ENCODE data around the gene MEF2A. TPM values are rescaled to one million over a fixed set of nuclear protein-coding genes. Genes with fewer than 3 reads are reported as not detected.

Gene MEF2A
- total RNA-seq, 1 donor from 2014 or later: 46.3 TPM

DNA sequence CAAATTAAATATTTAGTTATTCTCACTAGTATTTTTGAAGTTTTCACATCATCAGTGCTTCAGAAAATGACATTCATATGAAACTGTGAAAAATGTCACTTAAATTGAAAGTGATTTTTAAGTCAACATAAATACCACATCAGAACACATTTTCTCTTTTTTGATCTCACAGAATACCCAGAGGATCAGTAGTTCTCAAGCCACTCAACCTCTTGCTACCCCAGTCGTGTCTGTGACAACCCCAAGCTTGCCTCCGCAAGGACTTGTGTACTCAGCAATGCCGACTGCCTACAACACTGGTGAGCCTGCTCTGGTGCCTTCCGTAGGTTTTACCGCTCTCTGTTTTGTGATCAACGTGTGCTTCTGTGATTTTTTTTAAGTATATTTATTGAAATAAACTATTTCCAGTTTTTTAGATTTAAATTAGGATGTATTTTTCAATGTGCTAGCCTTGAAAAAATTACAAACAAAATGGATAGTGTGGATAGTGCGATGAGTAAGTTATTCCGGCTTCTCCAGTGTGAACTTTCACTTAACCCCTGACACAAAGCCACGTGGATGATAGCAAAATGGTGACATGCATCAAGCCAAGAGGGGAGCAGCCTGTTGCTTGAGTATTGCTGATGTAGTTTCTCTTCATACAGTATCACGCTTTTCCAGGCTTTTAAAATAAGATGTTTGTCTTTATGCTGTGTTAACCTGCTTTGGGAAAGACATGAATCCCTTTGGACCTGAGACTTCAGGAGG is 140.9 kb downstream of the MEF2A start:
- H3K9ac ChIP-seq (ENCODE audit: low read length): peak overlapping the region; percentile 19
- H3K27ac Mint-ChIP-seq (ENCODE audit: unreplicated experiment): no peak overlapping the region
- H3K4me1 Mint-ChIP-seq (ENCODE audit: low read depth, unreplicated experiment): peaks cover 41% of the 10 kb centered on the region
- no peak overlapping the region for H2AFZ ChIP-seq (ENCODE audit: low read depth, low read length)
- peaks cover 11% of the 10 kb centered on the region for H3K36me3 ChIP-seq (ENCODE audit: insufficient read depth, low read length)
- peaks cover 29% of the 10 kb centered on the region for H3K4me1 ChIP-seq (ENCODE audit: insufficient read depth, low read length)
- H3K9me3 ChIP-seq (ENCODE audit: insufficient read depth, low read depth, low read length): no peaks in the 10 kb centered on the region
- no peak for FAIRE-seq
- H3K4me3 ChIP-seq (ENCODE audit: insufficient read depth, low read depth, low read length): no peak overlapping the region
- TF ChIP-seq, protein P1, sequence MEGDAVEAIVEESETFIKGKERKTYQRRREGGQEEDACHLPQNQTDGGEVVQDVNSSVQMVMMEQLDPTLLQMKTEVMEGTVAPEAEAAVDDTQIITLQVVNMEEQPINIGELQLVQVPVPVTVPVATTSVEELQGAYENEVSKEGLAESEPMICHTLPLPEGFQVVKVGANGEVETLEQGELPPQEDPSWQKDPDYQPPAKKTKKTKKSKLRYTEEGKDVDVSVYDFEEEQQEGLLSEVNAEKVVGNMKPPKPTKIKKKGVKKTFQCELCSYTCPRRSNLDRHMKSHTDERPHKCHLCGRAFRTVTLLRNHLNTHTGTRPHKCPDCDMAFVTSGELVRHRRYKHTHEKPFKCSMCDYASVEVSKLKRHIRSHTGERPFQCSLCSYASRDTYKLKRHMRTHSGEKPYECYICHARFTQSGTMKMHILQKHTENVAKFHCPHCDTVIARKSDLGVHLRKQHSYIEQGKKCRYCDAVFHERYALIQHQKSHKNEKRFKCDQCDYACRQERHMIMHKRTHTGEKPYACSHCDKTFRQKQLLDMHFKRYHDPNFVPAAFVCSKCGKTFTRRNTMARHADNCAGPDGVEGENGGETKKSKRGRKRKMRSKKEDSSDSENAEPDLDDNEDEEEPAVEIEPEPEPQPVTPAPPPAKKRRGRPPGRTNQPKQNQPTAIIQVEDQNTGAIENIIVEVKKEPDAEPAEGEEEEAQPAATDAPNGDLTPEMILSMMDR (IDR thresholded peaks at IDR 0.05; ENCODE audit: insufficient read depth, low read depth, low read length): no peak
- no peak for TF ChIP-seq EZH2 (IDR thresholded peaks at IDR 0.05; ENCODE audit: insufficient read depth, low read length)
- peaks cover 23% of the 10 kb centered on the region for H3K36me3 Mint-ChIP-seq (ENCODE audit: low read depth, unreplicated experiment)
- peak overlapping the region; percentile 23 for H3K4me2 ChIP-seq (ENCODE audit: low read length)
- H3K79me2 ChIP-seq (ENCODE audit: insufficient read depth, low read length): no peaks in the 10 kb centered on the region
- H3K27ac ChIP-seq (ENCODE audit: low read depth, low read length): no peak overlapping the region
- H3K4me3 Mint-ChIP-seq (ENCODE audit: unreplicated experiment): no peak overlapping the region
- H3K27me3 ChIP-seq (ENCODE audit: insufficient read depth, low read length): no peaks in the 10 kb centered on the region
- H3K9me3 Mint-ChIP-seq (ENCODE audit: unreplicated experiment): no peaks in the 10 kb centered on the region
- H4K20me1 ChIP-seq (ENCODE audit: insufficient read depth, low read length): no peaks in the 10 kb centered on the region
- H3K27me3 Mint-ChIP-seq (ENCODE audit: low read depth, unreplicated experiment): no peaks in the 10 kb centered on the region
- DNase-seq (ENCODE audit: low read depth): no peak

DNA sequence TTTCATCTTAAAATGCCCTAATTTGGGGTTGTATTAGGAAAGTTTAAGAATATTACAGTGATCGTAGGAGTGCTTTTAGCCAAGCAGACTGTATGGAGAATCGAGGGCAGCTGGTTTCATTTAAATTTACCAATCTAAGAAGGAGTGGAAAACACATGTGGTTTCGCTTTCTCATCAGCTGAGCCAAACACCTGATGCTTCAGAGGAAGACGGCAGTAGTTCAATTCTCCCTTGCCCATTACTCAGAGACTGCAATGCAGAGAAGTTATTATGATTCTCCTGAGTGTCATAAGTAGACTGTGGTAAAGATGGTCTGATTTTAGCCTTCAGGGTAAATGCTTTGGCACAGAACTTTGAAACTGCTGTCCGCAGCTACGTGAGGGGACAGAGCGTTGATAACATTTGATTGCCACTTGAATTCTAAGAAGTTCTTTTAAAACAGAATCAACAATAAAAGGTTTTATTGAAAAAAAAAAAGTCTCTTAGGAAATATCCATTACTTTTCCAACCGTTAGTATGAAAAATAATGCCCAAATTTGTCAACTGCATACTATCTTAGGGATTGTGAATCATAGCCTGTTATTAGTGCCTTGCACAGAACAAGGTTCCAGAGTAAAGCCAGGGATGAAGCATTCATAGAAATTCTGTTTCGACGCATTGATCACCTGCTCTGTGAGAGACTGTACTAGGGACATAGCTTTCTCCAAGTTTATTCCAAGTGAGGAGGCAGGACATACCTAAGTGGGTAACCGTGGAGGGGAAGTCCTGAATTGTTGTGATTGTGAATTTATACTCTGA is 141.9 kb downstream of the MEF2A start:
- Mint-ChIP-seq H3K9me3 (ENCODE audit: unreplicated experiment) (no peaks in the 10 kb centered on the region), H3K36me3 (ENCODE audit: low read depth, unreplicated experiment) (peaks cover 25% of the 10 kb centered on the region), H3K4me3 (ENCODE audit: unreplicated experiment) (no peak overlapping the region), H3K4me1 (ENCODE audit: low read depth, unreplicated experiment) (peaks cover 41% of the 10 kb centered on the region), H3K27me3 (ENCODE audit: low read depth, unreplicated experiment) (no peaks in the 10 kb centered on the region), H3K27ac (ENCODE audit: unreplicated experiment) (no peak overlapping the region)
- no peaks in the 10 kb centered on the region for H3K79me2 ChIP-seq (ENCODE audit: insufficient read depth, low read length)
- H2AFZ ChIP-seq (ENCODE audit: low read depth, low read length): no peak overlapping the region
- TF ChIP-seq EZH2 (IDR thresholded peaks at IDR 0.05; ENCODE audit: insufficient read depth, low read length): no peak
- TF ChIP-seq, protein P1 (IDR thresholded peaks at IDR 0.05; ENCODE audit: insufficient read depth, low read depth, low read length): no peak
- no peak overlapping the region for H3K4me3 ChIP-seq (ENCODE audit: insufficient read depth, low read depth, low read length)
- H3K27ac ChIP-seq (ENCODE audit: low read depth, low read length): peak overlapping the region; percentile 13
- peak overlapping the region; percentile 23 for H3K4me2 ChIP-seq (ENCODE audit: low read length)
- peak overlapping the region; percentile 19 for H3K9ac ChIP-seq (ENCODE audit: low read length)
- no peak for FAIRE-seq
- no peaks in the 10 kb centered on the region for H4K20me1 ChIP-seq (ENCODE audit: insufficient read depth, low read length)
- H3K36me3 ChIP-seq (ENCODE audit: insufficient read depth, low read length): peaks cover 14% of the 10 kb centered on the region
- H3K4me1 ChIP-seq (ENCODE audit: insufficient read depth, low read length): peaks cover 29% of the 10 kb centered on the region
- peak; percentile 60 for DNase-seq (ENCODE audit: low read depth)
- no peaks in the 10 kb centered on the region for H3K27me3 ChIP-seq (ENCODE audit: insufficient read depth, low read length)
- no peaks in the 10 kb centered on the region for H3K9me3 ChIP-seq (ENCODE audit: insufficient read depth, low read depth, low read length)
